Thyroid gland (tissue), 4 donors: ENCODE measurements around the gene TOM1L2.

Source experiments
- CTCF ChIP-seq, 6 experiments: fragments of 200-600 bp in 3 of 6; fragments of 450-650 bp in 3 of 6; sonication (generic) in 3 of 6; IDR thresholded peaks; one replicate each; pipeline ENCODE4 v1.5.1; 2016 to 2019; ENCODE audit warnings: antibody characterized with exemption in 6 of 6, mild to moderate bottlenecking in 2 of 6, inconsistent platforms in 1 of 6, moderate library complexity in 1 of 6
- POLR2A ChIP-seq, 2 donors: fragments of 450-650 bp; IDR thresholded peaks; one replicate each; pipeline ENCODE4 v1.6.1; 2017; ENCODE audit warnings: antibody characterized with exemption in 2 of 2, mild to moderate bottlenecking in 2 of 2, moderate library complexity in 1 of 2

GRCh38 chr17:17880577-17881196, 91.5 kb downstream of the TOM1L2 start:
- TF ChIP-seq CTCF (IDR thresholded peaks at IDR 0.05): peak in 1 of 6 experiments; percentile 9
- no peak for TF ChIP-seq POLR2A (IDR thresholded peaks at IDR 0.05)
